Upper lobe of left lung (tissue), 6 donors: ENCODE measurements around the gene LIM2. TPM values are rescaled to one million over a fixed set of nuclear protein-coding genes. Genes with fewer than 3 reads are reported as not detected.
A peak's percentile ranks its signal among the peaks of the same experiment; 100 is the strongest.
"Not testable (repeated sequence)": the region's sequence is repeated elsewhere in the genome, so short reads cannot be mapped to it uniquely, and the experiment has no call there.

Experiments
- ATAC-seq, 2 donors: fragments of 200-7000 bp; cut with Tn5 transposase; one replicate each; pipeline ENCODE4 v1.9.1; 2022; ENCODE audit warnings: mild to moderate bottlenecking in 2 of 2, moderate library complexity in 2 of 2; ENCODE audit not compliant: low FRiP score in 2 of 2
- DNase-seq, 2 donors: peaks; one replicate each; pipeline ENCODE4 v3.0.0-alpha.2; 2019 to 2020
- H3K27ac ChIP-seq, 4 donors: fragments of 200-600 bp; sonication (generic); one replicate each; pipeline ENCODE4 v1.5.1; 2016 to 2019
- H3K27me3 ChIP-seq, 4 donors: fragments of 200-600 bp; sonication (generic); one replicate each; pipeline ENCODE4 v1.5.1; 2017 to 2019
- H3K36me3 ChIP-seq, 4 donors: fragments of 200-600 bp; sonication (generic); one replicate each; pipeline ENCODE4 v1.5.1; 2016 to 2019
- H3K4me1 ChIP-seq, 4 donors: fragments of 200-600 bp; sonication (generic); one replicate each; pipeline ENCODE4 v1.5.1; 2018 to 2019
- H3K4me3 ChIP-seq, 4 donors: fragments of 200-600 bp; sonication (generic); one replicate each; pipeline ENCODE4 v1.5.1; 2017 to 2019; ENCODE audit warnings: mild to moderate bottlenecking in 2 of 4, moderate library complexity in 1 of 4
- H3K9me3 ChIP-seq, 4 donors: fragments of 200-600 bp; sonication (generic); one replicate each; pipeline ENCODE4 v1.5.1; 2018 to 2019
- CTCF ChIP-seq, 6 experiments: fragments of 450-650 bp in 4 of 6; fragments of 200-600 bp in 2 of 6; sonication (generic) in 2 of 6; IDR thresholded peaks; one replicate each; pipeline ENCODE4 v1.5.1; 2016 to 2019; ENCODE audit warnings: antibody characterized with exemption in 6 of 6
- EP300 ChIP-seq, 4 donors: sonication (generic); formaldehyde crosslinking; IDR thresholded peaks; one replicate each; pipeline ENCODE4 v1.5.1; 2017; ENCODE audit warnings: antibody characterized with exemption in 4 of 4, control low read depth in 2 of 4
- POLR2A ChIP-seq, 4 donors: fragments of 450-650 bp; IDR thresholded peaks; one replicate each; pipeline ENCODE4 v1.5.1; 2016 to 2017; ENCODE audit warnings: antibody characterized with exemption in 4 of 4, mild to moderate bottlenecking in 2 of 4
- POLR2AphosphoS5 ChIP-seq, 2 donors: sonication (generic); formaldehyde crosslinking; IDR thresholded peaks; one replicate each; pipeline ENCODE4 v1.5.1; 2017; ENCODE audit warnings: antibody characterized with exemption in 2 of 2
- WGBS, 2 donors: methylation state at CpG; one replicate each; pipeline ENCODE4 v1.1.5; 2017 to 2018; 5-methylcytosine and 5-hydroxymethylcytosine counted together
- total RNA-seq, 6 donors: library from RNA; depleted of rRNA in 4 of 6; stranded (reverse); fragments of >200 nt in 4 of 6; gene quantifications; one replicate each; pipeline versions ENCODE4 v1.1.0 to v1.2.1, GENCODE V29; 2016 to 2021
- donor health status: DM: no; HTN: no; CAD: no; lungs with moderate emphysema.
- donor health status: DM: no; HTN: yes; CAD: no; lungs with severe emphysema.

The LIM2 gene
- total RNA-seq, 6 donors from 2014 or later: 0.29 TPM; not detected in 5

- Histone ChIP-seq H3K27ac (peak overlapping the region; percentile 67 to 80 (median 77)), H3K4me1 (peaks cover 0 to 9% (median 3%) of the 10 kb centered on the region in 4 donors), H3K9me3 (no peaks in the 10 kb centered on the region), H3K4me3 (no peak overlapping the region), H3K36me3 (no peaks in the 10 kb centered on the region), H3K27me3 (peaks cover 0 to 3% (median 0%) of the 10 kb centered on the region in 4 donors)
- 65% methylated on average over 3 of the region's 3 CpGs for WGBS, 2 donors
- DNase-seq (no peak), ATAC-seq (no peak)
- no peak for TF ChIP-seq POLR2A (IDR thresholded peaks at IDR 0.05)
- no peak for TF ChIP-seq POLR2AphosphoS5 (IDR thresholded peaks at IDR 0.05)
- TF ChIP-seq CTCF (IDR thresholded peaks at IDR 0.05): no peak
- no peak for TF ChIP-seq EP300 (IDR thresholded peaks at IDR 0.05)
These were observed 30.0 kb upstream of the LIM2 start for GRCh38 chr19:51417810-51418157.

- DNase-seq (peak; percentile 75 to 77), ATAC-seq (peak; percentile 64 to 78)
- no peaks in the 10 kb centered on the region for H3K36me3 ChIP-seq
- H3K4me3 ChIP-seq: peak within 1 kb of the TSS in 2 of 4 donors; percentile 13 to 38
- peak within 1 kb of the TSS; percentile 67 to 80 (median 77) for H3K27ac ChIP-seq
- TF ChIP-seq POLR2AphosphoS5 (IDR thresholded peaks at IDR 0.05) (no peak), CTCF (IDR thresholded peaks at IDR 0.05) (no peak), POLR2A (IDR thresholded peaks at IDR 0.05) (peak in 1 of 4 donors; percentile 53), EP300 (IDR thresholded peaks at IDR 0.05) (no peak)
- peaks cover 0 to 3% (median 0%) of the 10 kb centered on the region in 4 donors for H3K27me3 ChIP-seq
- H3K4me1 ChIP-seq: peaks cover 0 to 9% (median 3%) of the 10 kb centered on the region in 4 donors
- H3K9me3 ChIP-seq: no peaks in the 10 kb centered on the region
- WGBS, 2 donors: 42 to 47% methylated on average over 15 to 21 of the region's 21 CpGs
These were observed 29.5 kb upstream of the LIM2 start, which contains the start of gene SIGLEC10 for GRCh38 chr19:51417107-51417809. SIGLEC10 (minus strand) TSS chr19:51417642; CDS start chr19:51417581, 61 bp downstream.

GRCh38 chr19:51416422-51416821 is 28.6 kb upstream of the LIM2 start:
- WGBS, 2 donors: 74 to 82% methylated on average over 6 to 14 of the region's 15 CpGs
- Histone ChIP-seq H3K4me3 (peak overlapping the region in 1 of 4 donors; percentile 38), H3K27ac (peak overlapping the region; percentile 67 to 80 (median 77))
- not testable (repeated sequence) for H3K27me3 ChIP-seq, H3K36me3 ChIP-seq, H3K4me1 ChIP-seq, H3K9me3 ChIP-seq, ATAC-seq
- peak in 1 of 2 donors; percentile 64 for DNase-seq

- Histone ChIP-seq H3K9me3 (no peaks in the 10 kb centered on the region), H3K36me3 (no peaks in the 10 kb centered on the region), H3K27ac (no peak overlapping the region), H3K4me3 (no peak overlapping the region), H3K4me1 (no peaks in the 10 kb centered on the region), H3K27me3 (no peaks in the 10 kb centered on the region)
- ATAC-seq (no peak), DNase-seq (no peak)
- TF ChIP-seq POLR2AphosphoS5 (IDR thresholded peaks at IDR 0.05) (no peak), POLR2A (IDR thresholded peaks at IDR 0.05) (no peak), EP300 (IDR thresholded peaks at IDR 0.05) (no peak), CTCF (IDR thresholded peaks at IDR 0.05) (no peak)
- 81 to 89% methylated on average over 3 to 12 of the region's 12 CpGs for WGBS, 2 donors
These were observed 27.4 kb upstream of the LIM2 start for GRCh38 chr19:51415187-51415586.

GRCh38 chr19:51410950-51411748 is 23.4 kb upstream of the LIM2 start:
- no peak for TF ChIP-seq CTCF (IDR thresholded peaks at IDR 0.05)
- TF ChIP-seq POLR2A (IDR thresholded peaks at IDR 0.05): no peak
- TF ChIP-seq POLR2AphosphoS5 (IDR thresholded peaks at IDR 0.05): no peak
- no peak for TF ChIP-seq EP300 (IDR thresholded peaks at IDR 0.05)
- no peaks in the 10 kb centered on the region for H3K36me3 ChIP-seq
- WGBS, 2 donors: 91 to 95% methylated on average over 12 to 15 of the region's 15 CpGs
- H3K9me3 ChIP-seq: no peaks in the 10 kb centered on the region
- ATAC-seq (no peak), DNase-seq (no peak)
- no peak overlapping the region for H3K4me3 ChIP-seq
- no peaks in the 10 kb centered on the region for H3K27me3 ChIP-seq
- peaks cover 0 to 9% (median 5%) of the 10 kb centered on the region in 4 donors for H3K4me1 ChIP-seq
- no peak overlapping the region for H3K27ac ChIP-seq
